ENCODE measurements around the gene LAP3. TPM values are rescaled to one million over a fixed set of nuclear protein-coding genes. Genes with fewer than 3 reads are reported as not detected.

LAP3 gene
- total and polyA plus RNA-seq, 10 donors, result 47.0 to 135 (median 96.0) TPM

DNA sequence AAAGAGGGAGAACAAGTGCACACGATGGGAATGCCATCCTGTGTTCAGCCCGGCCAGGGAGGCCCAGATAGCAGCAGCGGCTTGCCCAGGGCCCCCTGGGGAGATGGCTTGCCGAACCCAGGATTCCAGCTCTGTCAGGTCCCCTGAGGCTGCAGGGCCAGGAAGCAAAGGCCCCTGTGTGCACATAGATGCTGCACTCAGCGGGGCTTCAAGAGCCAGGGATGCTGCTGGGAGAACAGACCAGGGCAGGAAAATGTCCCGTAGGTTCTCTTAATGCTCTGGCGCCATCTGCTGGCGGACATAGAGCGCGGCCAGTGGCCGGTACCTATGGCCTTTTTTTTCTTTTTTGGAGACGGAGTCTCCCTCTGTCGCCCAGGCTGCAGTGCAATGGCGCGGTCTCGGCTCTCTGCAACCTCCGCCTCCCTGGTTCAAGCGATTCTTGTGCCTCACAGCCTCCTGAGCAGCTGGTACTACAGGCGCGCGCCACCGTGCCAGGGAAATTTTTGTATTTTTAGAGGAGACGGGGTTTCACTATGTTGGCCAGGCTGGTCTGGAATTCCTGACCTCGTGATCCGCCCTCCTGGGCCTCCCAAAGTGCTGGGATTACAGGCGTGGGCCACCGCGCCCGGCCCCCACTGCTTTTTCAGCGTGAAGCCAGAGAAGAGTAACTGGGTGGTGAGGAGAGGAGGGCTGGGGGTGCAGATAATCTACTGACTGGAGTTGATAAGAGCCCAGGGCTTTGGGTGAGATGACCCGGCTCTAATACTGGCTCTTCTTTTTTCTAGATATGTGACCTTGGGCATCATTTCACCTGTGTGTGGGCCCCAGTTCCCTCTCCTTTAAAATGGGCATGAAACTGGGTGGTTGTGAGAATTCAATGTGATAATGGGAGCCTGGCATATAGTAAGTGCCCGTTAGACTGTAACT, 60.0 kb downstream of the LAP3 start:
- H3K4me3 ChIP-seq, result no peak overlapping the region
- no peaks in the 10 kb centered on the region for H3K9me3 ChIP-seq
- 60 to 68% (median 63%) methylated on average over 29 to 32 of the region's 32 CpGs for WGBS, 5 donors
- intact Hi-C loops (cut with DNase I; ENCODE audit: low total_unique reads), result loop anchor here (2.0 kb wide), 1 partner anchor 88 kb away; no protein-coding TSS in a partner anchor
- TF ChIP-seq POLR2A (IDR thresholded peaks at IDR 0.05), result no peak
- TF ChIP-seq CTCF (IDR thresholded peaks at IDR 0.05 in 8 of 11, conservative IDR thresholded peaks at IDR 0.05 in 3 of 11), result peak; percentile 60 to 95 (median 89)
- peak; percentile 55 to 77 (median 59) for TF ChIP-seq POLR2AphosphoS5 (IDR thresholded peaks at IDR 0.05)
- peak; percentile 89 for DNase-seq
- H3K4me1 ChIP-seq, result peaks cover 0 to 7% (median 3%) of the 10 kb centered on the region in 6 donors
- H3K27me3 ChIP-seq (replicated peaks in 1 of 7), result no peaks in the 10 kb centered on the region
- peaks cover 0 to 67% (median 35%) of the 10 kb centered on the region in 6 donors for H3K36me3 ChIP-seq
- H3K27ac ChIP-seq, result no peak overlapping the region

GRCh38 chr4:17639136-17639535, 62.1 kb downstream of the LAP3 start:
- 78 to 100% (median 94%) methylated on average over 1 to 7 of the region's 7 CpGs for WGBS, 5 donors
- no peak for TF ChIP-seq CTCF (IDR thresholded peaks at IDR 0.05 in 8 of 11, conservative IDR thresholded peaks at IDR 0.05 in 3 of 11)
- TF ChIP-seq POLR2AphosphoS5 (IDR thresholded peaks at IDR 0.05), result peak in 1 of 3 donors; percentile 50
- intact Hi-C loops (cut with DNase I; ENCODE audit: low total_unique reads), result no loop called here
- Histone ChIP-seq H3K36me3 (peaks cover 0 to 46% (median 13%) of the 10 kb centered on the region in 6 donors), H3K27ac (no peak overlapping the region), H3K4me1 (peaks cover 0 to 7% (median 3%) of the 10 kb centered on the region in 6 donors), H3K27me3 (replicated peaks in 1 of 7) (no peaks in the 10 kb centered on the region), H3K9me3 (no peaks in the 10 kb centered on the region), H3K4me3 (no peak overlapping the region)
- DNase-seq, result no peak

DNA sequence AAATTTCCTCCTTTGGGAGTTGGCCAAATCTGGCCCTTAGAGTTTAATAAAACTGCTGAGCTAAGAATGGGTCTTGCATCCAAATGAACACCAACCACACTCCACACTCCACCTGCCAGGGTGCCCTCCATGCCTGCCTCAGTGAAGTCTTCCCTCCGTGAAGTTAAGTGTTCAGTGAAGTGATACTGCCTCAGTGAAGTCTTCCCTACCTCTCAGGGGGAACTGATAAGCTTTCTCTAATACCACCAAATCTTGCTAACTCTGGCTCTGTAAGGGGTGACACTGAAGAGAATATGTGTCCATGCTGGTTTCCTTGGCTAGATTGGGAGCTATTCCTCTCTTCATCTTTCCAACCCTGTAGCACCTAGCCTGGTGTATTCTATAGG, 65.4 kb downstream of the LAP3 start:
- Histone ChIP-seq H3K27me3 (replicated peaks in 1 of 7) (no peaks in the 10 kb centered on the region), H3K4me1 (no peaks in the 10 kb centered on the region), H3K36me3 (peaks cover 0 to 18% (median 0%) of the 10 kb centered on the region in 6 donors), H3K4me3 (no peak overlapping the region), H3K27ac (no peak overlapping the region), H3K9me3 (peaks cover 0 to 6% (median 0%) of the 10 kb centered on the region in 8 donors)
- no peak for DNase-seq
- TF ChIP-seq POLR2AphosphoS5 (IDR thresholded peaks at IDR 0.05) (no peak), POLR2A (IDR thresholded peaks at IDR 0.05) (no peak), CTCF (IDR thresholded peaks at IDR 0.05 in 8 of 11, conservative IDR thresholded peaks at IDR 0.05 in 3 of 11) (no peak)
- WGBS, 5 donors, result 85 to 100% (median 88%) methylated on average over 1 of the region's 1 CpG
- intact Hi-C loops (cut with DNase I; ENCODE audit: low total_unique reads), result no loop called here

DNA sequence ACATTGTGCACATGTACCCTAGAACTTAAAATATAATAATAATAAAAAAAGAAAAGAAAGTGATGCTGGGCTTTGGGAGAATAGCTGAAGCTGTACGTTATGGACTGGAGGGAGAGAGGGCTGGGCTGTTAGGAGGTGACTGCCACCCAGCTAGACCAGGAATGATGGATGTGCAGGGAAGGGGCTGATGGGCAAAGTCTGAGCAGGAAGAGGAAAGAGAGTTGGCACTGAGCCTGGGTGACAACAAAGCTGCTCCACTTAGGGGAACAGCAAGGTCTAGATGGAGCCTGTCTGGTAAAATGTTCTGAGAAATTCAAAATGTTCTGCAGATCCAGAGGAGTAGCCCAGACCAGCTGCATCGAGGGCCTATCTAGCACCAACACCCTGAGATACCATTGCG, 69.7 kb downstream of the LAP3 start:
- no peak for TF ChIP-seq CTCF (IDR thresholded peaks at IDR 0.05 in 8 of 11, conservative IDR thresholded peaks at IDR 0.05 in 3 of 11)
- TF ChIP-seq POLR2AphosphoS5 (IDR thresholded peaks at IDR 0.05), result no peak
- no peak for TF ChIP-seq POLR2A (IDR thresholded peaks at IDR 0.05)
- Histone ChIP-seq H3K4me1 (peaks cover 0 to 4% (median 0%) of the 10 kb centered on the region in 6 donors), H3K27me3 (replicated peaks in 1 of 7) (no peaks in the 10 kb centered on the region), H3K36me3 (no peaks in the 10 kb centered on the region), H3K4me3 (no peak overlapping the region), H3K9me3 (peaks cover 0 to 6% (median 0%) of the 10 kb centered on the region in 8 donors), H3K27ac (no peak overlapping the region)
- DNase-seq, result no peak
- WGBS, 5 donors, result 56 to 73% (median 63%) methylated on average over 3 of the region's 3 CpGs
- intact Hi-C loops (cut with DNase I; ENCODE audit: low total_unique reads), result no loop called here

All from spleen (tissue), 11 donors.